ENCODE measurements around the gene PROK1. TPM values are rescaled to one million over a fixed set of nuclear protein-coding genes. Genes with fewer than 3 reads are reported as not detected.
"Not testable (repeated sequence)": the region's sequence is repeated elsewhere in the genome, so short reads cannot be mapped to it uniquely, and the experiment has no call there.

PROK1 gene, protein sequence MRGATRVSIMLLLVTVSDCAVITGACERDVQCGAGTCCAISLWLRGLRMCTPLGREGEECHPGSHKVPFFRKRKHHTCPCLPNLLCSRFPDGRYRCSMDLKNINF
- not detected in 2 replicates for total RNA-seq

DNA sequence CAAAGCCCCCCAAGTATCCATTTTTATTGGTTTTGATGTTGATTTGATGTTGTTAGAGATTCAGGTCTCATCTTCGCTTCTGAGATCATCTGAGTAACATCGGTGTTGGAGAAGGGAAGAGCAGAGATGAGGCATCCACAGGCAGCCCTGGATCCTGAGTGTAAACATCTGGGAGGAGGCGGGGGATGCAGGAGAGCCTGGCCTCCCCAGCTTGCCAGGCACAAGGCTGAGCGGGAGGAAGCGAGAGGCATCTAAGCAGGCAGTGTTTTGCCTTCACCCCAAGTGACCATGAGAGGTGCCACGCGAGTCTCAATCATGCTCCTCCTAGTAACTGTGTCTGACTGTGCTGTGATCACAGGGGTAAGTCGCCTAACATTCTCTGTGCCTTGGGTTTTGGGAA lies at the start of gene PROK1:
Gene PROK1 (plus strand): TSS at position 221 of the 400 bp plus-strand sequence. CDS start 68 bp downstream, at position 289.
- H3K4me1 Mint-ChIP-seq: no peaks in the 10 kb centered on the region
- DNase-seq: no peak
- H3K4me3 Mint-ChIP-seq: no peak within 1 kb of the TSS
- no peaks in the 10 kb centered on the region for H3K36me3 Mint-ChIP-seq (ENCODE audit: low read depth)
- H3K9me3 Mint-ChIP-seq: no peaks in the 10 kb centered on the region
- H3K27ac Mint-ChIP-seq: no peak within 1 kb of the TSS
- intact Hi-C loops (cut with micrococcal nuclease): no loop called here
- peaks cover 22% of the 10 kb centered on the region for H3K27me3 Mint-ChIP-seq

- Mint-ChIP-seq H3K4me1 (peaks cover 14% of the 10 kb centered on the region), H3K9me3 (no peaks in the 10 kb centered on the region), H3K27me3 (no peaks in the 10 kb centered on the region), H3K4me3 (no peak overlapping the region), H3K27ac (no peak overlapping the region), H3K36me3 (ENCODE audit: low read depth) (peaks cover 38% of the 10 kb centered on the region)
- DNase-seq: no peak
- intact Hi-C loops (cut with micrococcal nuclease): loop anchor here (10.0 kb wide), 1 partner anchor 381 kb away; no protein-coding TSS in a partner anchor
Measured at GRCh38 chr1:110403805-110404204, 47.1 kb upstream of the PROK1 start.

DNA sequence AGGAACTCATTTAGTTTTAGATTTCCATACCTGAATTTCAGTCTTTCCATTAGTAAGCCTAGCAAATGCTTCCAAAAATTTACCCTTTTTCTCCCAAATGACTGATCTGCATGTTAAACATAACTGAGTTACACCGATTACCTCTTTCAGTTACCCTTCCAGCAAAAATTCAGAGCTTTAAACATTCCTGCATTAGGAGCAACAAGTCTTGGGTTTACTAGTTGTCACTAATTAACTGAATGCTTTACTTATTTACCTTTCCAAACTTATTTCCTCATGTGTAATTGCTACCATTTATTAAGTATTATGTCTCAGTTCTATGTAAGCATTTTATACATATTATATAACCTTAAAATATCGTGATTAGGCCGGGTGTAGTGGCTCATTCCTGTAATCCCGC lies 46.5 kb upstream of the PROK1 start:
- H3K27me3 Mint-ChIP-seq: no peaks in the 10 kb centered on the region
- DNase-seq: no peak
- no peaks in the 10 kb centered on the region for H3K9me3 Mint-ChIP-seq
- peaks cover 38% of the 10 kb centered on the region for H3K36me3 Mint-ChIP-seq (ENCODE audit: low read depth)
- intact Hi-C loops (cut with micrococcal nuclease): loop anchor here (10.0 kb wide), 1 partner anchor 380 kb away; no protein-coding TSS in a partner anchor
- peaks cover 17% of the 10 kb centered on the region for H3K4me1 Mint-ChIP-seq
- no peak overlapping the region for H3K27ac Mint-ChIP-seq
- no peak overlapping the region for H3K4me3 Mint-ChIP-seq

- peak overlapping the region; percentile 99 for H3K4me3 Mint-ChIP-seq
- DNase-seq, H3K9me3 Mint-ChIP-seq, H3K27me3 Mint-ChIP-seq: not testable (repeated sequence)
- H3K27ac Mint-ChIP-seq: peak overlapping the region; percentile 98
- peaks cover 17% of the 10 kb centered on the region for H3K4me1 Mint-ChIP-seq
- intact Hi-C loops (cut with micrococcal nuclease): loop anchor here (2.0 to 10.0 kb wide), 3 partner anchors 18 to 378 kb away; no protein-coding TSS in a partner anchor
- peaks cover 26% of the 10 kb centered on the region for H3K36me3 Mint-ChIP-seq (ENCODE audit: low read depth)
Measured at GRCh38 chr1:110406407-110406806, 44.5 kb upstream of the PROK1 start.

GRCh38 chr1:110407260-110408210 lies 43.4 kb upstream of the PROK1 start, which contains the start of gene LAMTOR5:
Gene LAMTOR5, minus strand, starts transcription at chr1:110407694. Its CDS starts 74 bp downstream, at chr1:110407620.
- Mint-ChIP-seq H3K9me3 (no peaks in the 10 kb centered on the region), H3K4me3 (peak within 1 kb of the TSS; percentile 99), H3K27ac (peak within 1 kb of the TSS; percentile 98), H3K36me3 (ENCODE audit: low read depth) (peaks cover 19% of the 10 kb centered on the region), H3K4me1 (peaks cover 17% of the 10 kb centered on the region), H3K27me3 (no peaks in the 10 kb centered on the region)
- peak; percentile 98 for DNase-seq
- intact Hi-C loops (cut with micrococcal nuclease): loop anchor here (1.0 to 10.0 kb wide), 5 partner anchors 19 to 377 kb away; partner anchors contain the start of gene KCNC4

- H3K36me3 Mint-ChIP-seq (ENCODE audit: low read depth): peaks cover 19% of the 10 kb centered on the region
- no peaks in the 10 kb centered on the region for H3K9me3 Mint-ChIP-seq
- peaks cover 17% of the 10 kb centered on the region for H3K4me1 Mint-ChIP-seq
- intact Hi-C loops (cut with micrococcal nuclease): loop anchor here (5.0 to 10.0 kb wide), 2 partner anchors 36 to 376 kb away; no protein-coding TSS in a partner anchor
- H3K4me3 Mint-ChIP-seq: peak overlapping the region; percentile 99
- peak overlapping the region; percentile 48 for H3K27ac Mint-ChIP-seq
- no peaks in the 10 kb centered on the region for H3K27me3 Mint-ChIP-seq
- no peak for DNase-seq
Measured at GRCh38 chr1:110408488-110408887, 42.5 kb upstream of the PROK1 start.

GRCh38 chr1:110409316-110409715 lies 41.6 kb upstream of the PROK1 start:
- H3K27ac Mint-ChIP-seq: peak overlapping the region; percentile 20
- intact Hi-C loops (cut with micrococcal nuclease): loop anchor here (5.0 to 10.0 kb wide), 2 partner anchors 37 to 375 kb away; no protein-coding TSS in a partner anchor
- no peaks in the 10 kb centered on the region for H3K27me3 Mint-ChIP-seq
- H3K4me3 Mint-ChIP-seq: peak overlapping the region; percentile 99
- peaks cover 12% of the 10 kb centered on the region for H3K36me3 Mint-ChIP-seq (ENCODE audit: low read depth)
- DNase-seq: no peak
- no peaks in the 10 kb centered on the region for H3K9me3 Mint-ChIP-seq
- peaks cover 17% of the 10 kb centered on the region for H3K4me1 Mint-ChIP-seq

DNA sequence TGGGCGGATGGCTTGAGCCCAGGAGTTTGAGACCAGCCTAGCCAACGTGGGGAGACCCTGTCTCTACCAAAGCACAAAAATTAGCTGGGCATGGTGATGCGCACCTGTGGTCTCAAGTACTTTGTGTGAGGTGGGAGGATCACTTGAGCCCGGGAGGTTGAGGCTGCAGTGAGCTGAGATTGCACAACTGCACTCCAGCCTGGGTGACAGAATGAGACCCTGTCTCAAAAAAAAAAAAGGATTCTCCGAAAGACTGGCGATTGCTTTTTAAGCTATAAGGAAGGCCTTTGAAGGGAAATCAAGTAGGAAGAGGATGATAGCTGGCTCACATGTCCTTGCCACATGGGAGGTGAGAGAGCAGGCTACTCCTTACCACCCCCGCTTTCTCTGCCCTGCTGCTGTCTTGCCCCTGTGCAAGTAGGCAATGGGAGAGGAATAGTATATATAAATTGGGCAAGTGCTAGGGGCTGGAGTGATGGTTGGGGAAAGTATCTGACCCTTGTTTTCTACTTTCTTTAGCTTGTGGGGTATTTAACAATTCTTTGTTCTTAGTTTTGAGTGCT lies 39.7 kb upstream of the PROK1 start:
- intact Hi-C loops (cut with micrococcal nuclease): no loop called here
- Mint-ChIP-seq H3K4me3 (no peak overlapping the region), H3K27ac (no peak overlapping the region)

DNA sequence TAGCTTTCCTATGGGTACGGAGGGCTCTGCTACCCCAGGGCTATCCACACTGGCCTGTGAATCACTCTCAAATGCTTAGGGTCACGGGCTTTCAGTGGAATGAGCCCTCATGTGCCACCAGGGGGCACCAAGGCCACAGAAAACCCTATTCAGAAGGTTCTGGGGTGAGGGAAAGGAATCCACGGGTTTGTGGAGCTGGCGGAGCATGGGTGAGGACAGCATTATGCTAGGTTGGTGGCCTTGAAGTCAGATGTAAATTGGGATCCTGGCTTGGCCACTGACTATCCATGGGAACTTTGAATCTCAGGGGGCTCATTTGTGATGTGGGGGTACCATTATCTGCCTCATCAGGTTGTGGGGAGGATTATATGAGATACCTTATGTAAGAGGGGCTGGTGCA lies 38.4 kb upstream of the PROK1 start:
- Mint-ChIP-seq H3K36me3 (ENCODE audit: low read depth) (peaks cover 4% of the 10 kb centered on the region), H3K9me3 (no peaks in the 10 kb centered on the region), H3K27me3 (no peaks in the 10 kb centered on the region), H3K4me3 (no peak overlapping the region), H3K27ac (no peak overlapping the region), H3K4me1 (peaks cover 12% of the 10 kb centered on the region)
- intact Hi-C loops (cut with micrococcal nuclease): loop anchor here (1.0 kb wide), 2 partner anchors 48 to 84 kb away; no protein-coding TSS in a partner anchor
- peak; percentile 89 for DNase-seq

More for the DNA sequence above, 39.7 kb upstream of the PROK1 start:
- H3K36me3 Mint-ChIP-seq (ENCODE audit: low read depth): peaks cover 8% of the 10 kb centered on the region
- no peaks in the 10 kb centered on the region for H3K9me3 Mint-ChIP-seq
- peaks cover 14% of the 10 kb centered on the region for H3K4me1 Mint-ChIP-seq
- no peaks in the 10 kb centered on the region for H3K27me3 Mint-ChIP-seq
- no peak for DNase-seq

- H3K27ac Mint-ChIP-seq; H3K27me3 Mint-ChIP-seq; DNase-seq; H3K4me3 Mint-ChIP-seq; H3K36me3 Mint-ChIP-seq (ENCODE audit: low read depth); intact Hi-C loops (cut with micrococcal nuclease); H3K9me3 Mint-ChIP-seq; H3K4me1 Mint-ChIP-seq: not testable (repeated sequence)
Measured at GRCh38 chr1:110413045-110413444, 37.9 kb upstream of the PROK1 start.

- no peaks in the 10 kb centered on the region for H3K9me3 Mint-ChIP-seq
- H3K4me3 Mint-ChIP-seq: no peak overlapping the region
- H3K27ac Mint-ChIP-seq: no peak overlapping the region
- H3K27me3 Mint-ChIP-seq: peaks cover 5% of the 10 kb centered on the region
- no peak for DNase-seq
- H3K36me3 Mint-ChIP-seq (ENCODE audit: low read depth): no peaks in the 10 kb centered on the region
- intact Hi-C loops (cut with micrococcal nuclease): no loop called here
- peaks cover 9% of the 10 kb centered on the region for H3K4me1 Mint-ChIP-seq
Measured at GRCh38 chr1:110418729-110419128, 32.2 kb upstream of the PROK1 start.

GRCh38 chr1:110420023-110420662 lies 30.8 kb upstream of the PROK1 start:
- Mint-ChIP-seq H3K9me3 (no peaks in the 10 kb centered on the region), H3K4me3 (no peak overlapping the region)
- DNase-seq: no peak

More at GRCh38 chr1:110420023-110420662, 30.8 kb upstream of the PROK1 start:
- Mint-ChIP-seq H3K27ac (no peak overlapping the region), H3K4me1 (peaks cover 9% of the 10 kb centered on the region), H3K36me3 (ENCODE audit: low read depth) (no peaks in the 10 kb centered on the region), H3K27me3 (peaks cover 10% of the 10 kb centered on the region)
- intact Hi-C loops (cut with micrococcal nuclease): no loop called here

All from activated CD4-positive, alpha-beta T cell treated with anti-CD3 and anti-CD28 coated beads, Interleukin-2, amount 10 ng/mL, durations not matched to agents 24 days and 14 days (primary cell).